Left ventricle myocardium inferior (tissue), 1 donor: Measurements from ENCODE around the gene IGSF23. TPM values are rescaled to one million over a fixed set of nuclear protein-coding genes. Genes with fewer than 3 reads are reported as not detected.
A peak's percentile ranks its signal among the peaks of the same experiment; 100 is the strongest.

Experiments used
- DNase-seq: peaks from one replicate; pipeline ENCODE4 v3.0.0-alpha.2; 2020
- H3K27ac ChIP-seq: fragments of 200-600 bp; replicated peaks from 2 replicates; pipeline ENCODE4 v1.8.0; 2021
- H3K27me3 ChIP-seq: fragments of 200-600 bp; 2 replicates; pipeline ENCODE4 v1.8.0; 2021; ENCODE audit warnings: low read depth
- H3K36me3 ChIP-seq: fragments of 200-600 bp; 2 replicates; pipeline ENCODE4 v1.8.0; 2021
- H3K4me1 ChIP-seq: fragments of 200-600 bp; 2 replicates; pipeline ENCODE4 v1.8.0; 2021
- H3K4me3 ChIP-seq: fragments of 200-600 bp; 2 replicates; pipeline ENCODE4 v1.8.0; 2021; ENCODE audit warnings: mild to moderate bottlenecking, moderate library complexity
- H3K9me3 ChIP-seq: fragments of 200-600 bp; replicated peaks from 2 replicates; pipeline ENCODE4 v1.8.0; 2021
- intact Hi-C: fragments of 100-400 bp; cut with micrococcal nuclease; formaldehyde crosslinking; loops from one replicate; pipeline ENCODE4 v1.11.0; 2022
- total RNA-seq: library from RNA; stranded (reverse); fragmentation: NEBNext Ultra II Directional; extraction: Animal tissue kit (Norgen Biotek cat#: 25700); gene quantifications from one replicate; pipeline ENCODE4 v1.2.1, GENCODE V29; 2021
- TF ChIP-seq, protein P1 (sequence below): fragments of 200-600 bp; IDR thresholded peaks from 2 replicates; pipeline ENCODE4 v1.8.0; 2021; ENCODE audit warnings: antibody characterized with exemption, mild to moderate bottlenecking, borderline replicate concordance
- donor health status: DM: no; HTN: yes; CAD: no; lungs with severe emphysema.

Gene IGSF23
- total RNA-seq, 1 donor from 2014 or later = not detected

DNA sequence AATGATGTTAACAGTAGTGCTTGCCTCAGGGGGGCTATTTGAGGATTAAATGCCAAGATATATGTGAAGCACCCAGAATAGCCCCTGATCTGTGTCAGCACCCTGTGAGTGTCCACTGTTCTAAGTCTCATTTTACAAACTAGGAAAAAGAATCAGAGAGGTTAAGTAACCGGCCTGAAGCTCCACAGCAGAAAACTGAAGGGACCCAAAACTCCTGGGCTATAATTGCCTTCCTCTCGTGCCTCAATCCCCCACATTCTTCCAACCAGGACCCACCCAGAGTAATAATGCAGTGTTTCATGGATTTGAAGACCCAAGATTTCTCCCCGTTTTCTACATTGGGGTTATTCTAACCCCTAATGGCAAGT is 32.7 kb downstream of the IGSF23 start:
- TF ChIP-seq, protein P1, sequence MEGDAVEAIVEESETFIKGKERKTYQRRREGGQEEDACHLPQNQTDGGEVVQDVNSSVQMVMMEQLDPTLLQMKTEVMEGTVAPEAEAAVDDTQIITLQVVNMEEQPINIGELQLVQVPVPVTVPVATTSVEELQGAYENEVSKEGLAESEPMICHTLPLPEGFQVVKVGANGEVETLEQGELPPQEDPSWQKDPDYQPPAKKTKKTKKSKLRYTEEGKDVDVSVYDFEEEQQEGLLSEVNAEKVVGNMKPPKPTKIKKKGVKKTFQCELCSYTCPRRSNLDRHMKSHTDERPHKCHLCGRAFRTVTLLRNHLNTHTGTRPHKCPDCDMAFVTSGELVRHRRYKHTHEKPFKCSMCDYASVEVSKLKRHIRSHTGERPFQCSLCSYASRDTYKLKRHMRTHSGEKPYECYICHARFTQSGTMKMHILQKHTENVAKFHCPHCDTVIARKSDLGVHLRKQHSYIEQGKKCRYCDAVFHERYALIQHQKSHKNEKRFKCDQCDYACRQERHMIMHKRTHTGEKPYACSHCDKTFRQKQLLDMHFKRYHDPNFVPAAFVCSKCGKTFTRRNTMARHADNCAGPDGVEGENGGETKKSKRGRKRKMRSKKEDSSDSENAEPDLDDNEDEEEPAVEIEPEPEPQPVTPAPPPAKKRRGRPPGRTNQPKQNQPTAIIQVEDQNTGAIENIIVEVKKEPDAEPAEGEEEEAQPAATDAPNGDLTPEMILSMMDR = no peak
- Histone ChIP-seq H3K9me3 (no peaks in the 10 kb centered on the region), H3K4me1 (peaks cover 66% of the 10 kb centered on the region), H3K4me3 (peak overlapping the region; percentile 32), H3K36me3 (peaks cover 20% of the 10 kb centered on the region), H3K27me3 (no peaks in the 10 kb centered on the region), H3K27ac (peak overlapping the region; percentile 84)
- no peak for DNase-seq
- intact Hi-C loops = no loop called here

DNA sequence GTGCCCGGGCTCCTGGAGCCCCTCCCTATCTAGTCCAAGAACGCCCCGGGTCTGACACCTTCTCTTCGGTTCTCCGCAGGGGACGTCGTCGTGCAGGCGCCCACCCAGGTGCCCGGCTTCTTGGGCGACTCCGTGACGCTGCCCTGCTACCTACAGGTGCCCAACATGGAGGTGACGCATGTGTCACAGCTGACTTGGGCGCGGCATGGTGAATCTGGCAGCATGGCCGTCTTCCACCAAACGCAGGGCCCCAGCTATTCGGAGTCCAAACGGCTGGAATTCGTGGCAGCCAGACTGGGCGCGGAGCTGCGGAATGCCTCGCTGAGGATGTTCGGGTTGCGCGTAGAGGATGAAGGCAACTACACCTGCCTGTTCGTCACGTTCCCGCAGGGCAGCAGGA is 33.8 kb downstream of the IGSF23 start:
- Histone ChIP-seq H3K27ac (peak overlapping the region; percentile 84), H3K27me3 (no peaks in the 10 kb centered on the region), H3K4me1 (peaks cover 66% of the 10 kb centered on the region), H3K36me3 (peaks cover 31% of the 10 kb centered on the region), H3K4me3 (peak overlapping the region; percentile 51), H3K9me3 (no peaks in the 10 kb centered on the region)
- intact Hi-C loops = no loop called here
- no peak for DNase-seq
- TF ChIP-seq, protein P1 = no peak

DNA sequence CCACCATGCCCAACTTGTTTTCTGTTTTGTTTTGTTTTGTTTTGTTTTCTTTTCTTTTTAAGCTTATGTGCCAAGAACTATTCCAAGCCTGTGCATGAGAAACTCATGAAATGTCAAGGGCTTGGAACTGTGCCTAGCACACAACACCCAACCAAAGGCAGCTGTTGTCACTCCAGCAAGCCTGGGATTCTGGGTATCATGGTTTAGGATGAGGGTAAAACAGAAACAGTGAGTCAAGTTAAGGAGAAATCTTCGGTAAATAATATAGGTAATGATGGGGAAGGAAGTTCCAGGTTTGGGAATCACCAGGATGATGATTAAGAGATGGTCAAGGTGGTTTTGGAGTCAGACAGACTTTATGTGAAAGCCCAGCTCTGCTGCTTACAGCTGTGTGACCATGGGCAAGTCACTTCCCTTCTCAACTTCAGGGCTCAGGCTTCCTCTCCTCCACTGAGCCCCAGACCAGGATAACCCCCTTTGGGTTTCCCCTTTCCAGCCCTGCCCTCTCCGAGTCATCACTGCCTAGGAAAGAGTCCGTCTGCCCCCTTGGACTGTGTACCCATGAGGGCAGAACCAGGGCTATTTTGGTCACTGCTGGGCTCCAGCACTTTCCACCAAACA is 35.4 kb downstream of the IGSF23 start:
- Histone ChIP-seq H3K4me3 (no peak overlapping the region), H3K27me3 (no peaks in the 10 kb centered on the region), H3K9me3 (no peaks in the 10 kb centered on the region), H3K36me3 (peaks cover 47% of the 10 kb centered on the region), H3K27ac (peak overlapping the region; percentile 84), H3K4me1 (peaks cover 59% of the 10 kb centered on the region)
- peak; percentile 31 for DNase-seq
- TF ChIP-seq, protein P1 = no peak
- intact Hi-C loops = no loop called here

DNA sequence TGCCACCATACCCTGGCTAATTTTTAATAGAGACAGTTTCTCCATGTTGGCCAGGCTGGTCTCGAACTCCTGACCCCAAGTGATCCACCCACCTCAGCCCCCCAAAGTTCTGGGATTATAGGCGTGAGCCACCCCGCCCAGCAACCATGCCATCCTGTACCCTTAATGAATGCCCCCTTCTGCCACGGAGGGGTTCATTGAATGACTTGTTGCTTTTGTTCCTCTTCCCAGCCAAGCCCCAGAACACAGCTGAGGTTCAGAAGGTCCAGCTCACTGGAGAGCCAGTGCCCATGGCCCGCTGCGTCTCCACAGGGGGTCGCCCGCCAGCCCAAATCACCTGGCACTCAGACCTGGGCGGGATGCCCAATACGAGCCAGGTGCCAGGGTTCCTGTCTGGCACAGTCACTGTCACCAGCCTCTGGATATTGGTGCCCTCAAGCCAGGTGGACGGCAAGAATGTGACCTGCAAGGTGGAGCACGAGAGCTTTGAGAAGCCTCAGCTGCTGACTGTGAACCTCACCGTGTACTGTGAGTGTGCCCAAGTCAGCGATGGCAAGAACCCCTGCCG is 36.3 kb downstream of the IGSF23 start:
- Histone ChIP-seq H3K27me3 (no peaks in the 10 kb centered on the region), H3K36me3 (peaks cover 48% of the 10 kb centered on the region), H3K27ac (peak overlapping the region; percentile 84), H3K4me1 (peaks cover 54% of the 10 kb centered on the region), H3K9me3 (no peaks in the 10 kb centered on the region), H3K4me3 (no peak overlapping the region)
- TF ChIP-seq, protein P1 = no peak
- no peak for DNase-seq
- intact Hi-C loops = no loop called here

DNA sequence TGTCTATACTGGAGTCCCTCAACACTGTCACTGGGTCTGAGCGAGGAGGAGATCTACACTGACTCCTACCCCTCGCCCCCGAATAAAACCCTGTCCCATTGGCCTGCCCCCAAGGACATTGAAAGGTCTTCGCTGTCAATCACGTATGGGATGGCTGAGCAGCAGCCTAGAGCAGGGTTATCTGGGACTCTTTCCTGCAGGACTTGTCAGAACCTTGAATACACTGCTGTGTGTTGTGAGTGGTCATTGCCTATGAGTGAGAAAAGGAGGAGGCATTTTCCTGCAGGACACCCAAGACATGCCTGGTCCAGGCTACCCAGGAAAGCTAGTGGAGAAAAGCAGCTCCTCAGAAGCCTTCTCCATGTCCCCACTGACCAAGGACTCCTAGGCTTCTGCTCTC is 40.0 kb downstream of the IGSF23 start:
- no peaks in the 10 kb centered on the region for H3K27me3 ChIP-seq
- no peak overlapping the region for H3K4me3 ChIP-seq
- DNase-seq = no peak
- intact Hi-C loops = no loop called here
- no peak overlapping the region for H3K27ac ChIP-seq
- peaks cover 79% of the 10 kb centered on the region for H3K36me3 ChIP-seq
- H3K4me1 ChIP-seq = peaks cover 31% of the 10 kb centered on the region
- TF ChIP-seq, protein P1 = no peak
- H3K9me3 ChIP-seq = no peaks in the 10 kb centered on the region
